HG03439 (cell line): ENCODE measurements around the gene ABCB4.

Experiments
- ATAC-seq: cut with Tn5 transposase; IDR thresholded peaks from one replicate; pipeline ENCODE4 v1.9.1; 2021; ENCODE audit warnings: mild to moderate bottlenecking, moderate library complexity; ENCODE audit not compliant: unreplicated experiment

The ABCB4 gene

GRCh38 chr7:87427288-87427687 lies 48.2 kb downstream of the ABCB4 start:
- ATAC-seq, result no peak

GRCh38 chr7:87426160-87426559 lies 49.3 kb downstream of the ABCB4 start:
- peak; percentile 73 for ATAC-seq

GRCh38 chr7:87424075-87424474 lies 51.4 kb downstream of the ABCB4 start:
- ATAC-seq, result no peak

GRCh38 chr7:87420173-87420572 lies 55.3 kb downstream of the ABCB4 start:
- ATAC-seq, result no peak

- peak; percentile 67 for ATAC-seq
Observed at GRCh38 chr7:87416682-87417587, 58.5 kb downstream of the ABCB4 start.

- no peak for ATAC-seq
Observed at GRCh38 chr7:87414794-87415188, 60.7 kb downstream of the ABCB4 start.

GRCh38 chr7:87413951-87414793 lies 61.3 kb downstream of the ABCB4 start:
- ATAC-seq, result no peak

GRCh38 chr7:87413029-87413428 lies 62.5 kb downstream of the ABCB4 start:
- no peak for ATAC-seq

GRCh38 chr7:87411186-87411585 lies 64.3 kb downstream of the ABCB4 start:
- ATAC-seq, result no peak

GRCh38 chr7:87404674-87405073 lies 70.8 kb downstream of the ABCB4 start:
- no peak for ATAC-seq

- ATAC-seq, result no peak
Observed at GRCh38 chr7:87398446-87398845, 77.0 kb downstream of the ABCB4 start.

- no peak for ATAC-seq
Observed at GRCh38 chr7:87395442-87396020, 79.9 kb downstream of the ABCB4 start.

GRCh38 chr7:87391020-87391701 lies 84.3 kb downstream of the ABCB4 start:
- ATAC-seq, result no peak

GRCh38 chr7:87380905-87381304 lies 94.6 kb downstream of the ABCB4 start:
- no peak for ATAC-seq

- no peak for ATAC-seq
Observed at GRCh38 chr7:87375662-87376435, 99.6 kb downstream of the ABCB4 start.

GRCh38 chr7:87370660-87371180 lies 104.8 kb downstream of the ABCB4 start:
- ATAC-seq, result no peak

- ATAC-seq, result no peak
Observed at GRCh38 chr7:87369216-87369615, 106.3 kb downstream of the ABCB4 start.

GRCh38 chr7:87364246-87364645 lies 111.2 kb downstream of the ABCB4 start:
- no peak for ATAC-seq

- ATAC-seq, result no peak
Observed at GRCh38 chr7:87363342-87363741, 112.1 kb downstream of the ABCB4 start.

- no peak for ATAC-seq
Observed at GRCh38 chr7:87361320-87361719, 114.2 kb downstream of the ABCB4 start.
